GM19238 (cell line): ENCODE measurements around the gene TADA2B.
"Not testable (repeated sequence)": the region's sequence is repeated elsewhere in the genome, so short reads cannot be mapped to it uniquely, and the experiment has no call there.

Experiments used
- DNase-seq: peaks from one replicate; pipeline ENCODE4 v3.0.0; 2011; ENCODE audit warnings: low spot score; ENCODE audit not compliant: insufficient read length

Gene TADA2B

DNA sequence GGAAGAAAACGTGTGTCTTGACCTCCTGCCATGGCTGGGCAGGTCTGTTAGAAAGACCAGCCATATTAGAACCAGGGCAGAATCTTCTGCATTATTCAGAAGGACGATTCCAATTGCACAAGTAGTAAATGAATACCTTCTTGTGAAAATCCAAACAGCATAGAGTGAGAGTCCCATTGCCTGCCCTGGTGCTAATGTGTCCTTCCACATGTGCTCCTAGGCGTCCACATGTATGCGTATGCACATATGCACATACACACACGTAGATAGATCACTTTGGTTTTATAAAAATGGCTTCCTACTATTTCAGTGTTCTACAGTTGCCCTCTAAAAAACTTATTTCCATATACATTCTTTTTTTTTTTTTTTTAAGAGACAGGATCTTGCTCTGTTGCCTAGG lies 34.9 kb downstream of the TADA2B start:
- DNase-seq = no peak

- DNase-seq = not testable (repeated sequence)
These were observed 36.3 kb downstream of the TADA2B start for GRCh38 chr4:7079483-7079882.

- not testable (repeated sequence) for DNase-seq
These were observed 36.7 kb downstream of the TADA2B start for GRCh38 chr4:7079909-7080308.

DNA sequence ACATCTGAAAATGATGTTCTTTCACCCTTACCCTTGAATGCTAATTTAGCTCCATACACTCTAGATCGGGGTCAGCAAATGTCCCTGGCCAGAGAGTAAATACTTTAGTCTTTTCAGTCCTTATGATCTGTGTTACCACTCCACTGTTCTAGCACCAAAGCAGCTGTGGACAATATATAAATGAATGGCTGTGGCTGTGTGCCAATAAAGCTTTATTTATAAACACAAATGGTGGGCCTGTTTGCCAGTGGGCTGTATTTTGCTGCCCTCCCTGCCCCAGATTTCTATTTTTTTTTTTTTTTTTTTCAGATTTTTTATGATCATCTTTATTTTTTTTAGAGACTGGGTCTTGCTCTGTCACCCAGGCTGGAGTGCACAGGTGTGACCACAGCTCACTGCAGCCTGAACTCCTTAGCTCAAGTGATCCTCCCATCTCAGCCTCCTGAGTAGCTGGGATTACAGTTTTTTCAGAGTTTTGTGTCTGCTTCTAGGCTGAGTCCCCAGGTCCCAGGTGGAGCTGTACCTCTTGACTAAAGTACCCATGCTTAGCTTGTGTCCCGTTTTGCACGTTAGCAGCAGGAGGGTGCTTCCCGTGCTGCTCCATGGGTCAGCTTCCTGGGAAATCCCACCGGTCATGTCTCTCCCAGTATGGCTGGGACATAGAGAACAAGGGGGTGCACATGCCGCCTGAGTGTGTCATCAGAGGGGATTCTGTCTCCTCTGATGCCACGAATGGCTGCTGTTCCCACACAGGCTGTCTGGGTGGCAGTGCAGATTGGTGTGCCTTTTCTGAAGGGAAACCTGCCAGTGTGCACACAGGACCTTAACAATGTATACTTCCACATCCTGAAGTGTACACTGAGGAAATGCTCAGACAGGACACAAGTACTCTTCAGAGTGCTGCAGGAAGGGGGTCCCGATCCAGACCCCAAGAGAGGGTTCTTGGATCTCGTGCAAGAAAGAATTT lies 40.7 kb downstream of the TADA2B start:
- no peak for DNase-seq

GRCh38 chr4:7084564-7084961 lies 41.4 kb downstream of the TADA2B start:
- DNase-seq = not testable (repeated sequence)

GRCh38 chr4:7086384-7086783 lies 43.2 kb downstream of the TADA2B start:
- DNase-seq = no peak

- no peak for DNase-seq
These were observed 43.9 kb downstream of the TADA2B start for GRCh38 chr4:7087036-7087435.

GRCh38 chr4:7089213-7089986 lies 46.2 kb downstream of the TADA2B start:
- DNase-seq = no peak

- DNase-seq = no peak
These were observed 48.9 kb downstream of the TADA2B start for GRCh38 chr4:7092026-7092425.

DNA sequence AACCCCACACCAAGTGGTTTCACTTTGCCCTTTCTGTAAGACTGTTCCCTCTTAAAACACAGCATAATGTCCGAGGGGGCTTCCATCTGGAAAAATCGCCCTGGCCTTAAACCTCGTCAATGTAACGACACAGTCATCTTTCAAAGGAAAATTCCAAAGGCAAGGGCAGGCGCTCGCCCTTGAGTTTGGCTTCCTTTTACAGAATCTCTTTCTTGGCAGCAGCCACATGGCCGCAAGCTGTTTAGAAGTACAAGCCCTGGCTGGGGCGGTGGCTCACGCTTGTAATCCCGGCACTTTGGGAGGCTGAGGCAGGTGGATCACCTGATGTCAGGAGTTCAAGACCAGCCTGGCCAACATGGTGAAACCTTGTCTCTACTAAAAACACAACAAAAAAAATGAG lies 51.7 kb downstream of the TADA2B start:
- DNase-seq = no peak

GRCh38 chr4:7095611-7096155 lies 52.5 kb downstream of the TADA2B start:
- no peak for DNase-seq

GRCh38 chr4:7096236-7096635 lies 53.1 kb downstream of the TADA2B start:
- no peak for DNase-seq

DNA sequence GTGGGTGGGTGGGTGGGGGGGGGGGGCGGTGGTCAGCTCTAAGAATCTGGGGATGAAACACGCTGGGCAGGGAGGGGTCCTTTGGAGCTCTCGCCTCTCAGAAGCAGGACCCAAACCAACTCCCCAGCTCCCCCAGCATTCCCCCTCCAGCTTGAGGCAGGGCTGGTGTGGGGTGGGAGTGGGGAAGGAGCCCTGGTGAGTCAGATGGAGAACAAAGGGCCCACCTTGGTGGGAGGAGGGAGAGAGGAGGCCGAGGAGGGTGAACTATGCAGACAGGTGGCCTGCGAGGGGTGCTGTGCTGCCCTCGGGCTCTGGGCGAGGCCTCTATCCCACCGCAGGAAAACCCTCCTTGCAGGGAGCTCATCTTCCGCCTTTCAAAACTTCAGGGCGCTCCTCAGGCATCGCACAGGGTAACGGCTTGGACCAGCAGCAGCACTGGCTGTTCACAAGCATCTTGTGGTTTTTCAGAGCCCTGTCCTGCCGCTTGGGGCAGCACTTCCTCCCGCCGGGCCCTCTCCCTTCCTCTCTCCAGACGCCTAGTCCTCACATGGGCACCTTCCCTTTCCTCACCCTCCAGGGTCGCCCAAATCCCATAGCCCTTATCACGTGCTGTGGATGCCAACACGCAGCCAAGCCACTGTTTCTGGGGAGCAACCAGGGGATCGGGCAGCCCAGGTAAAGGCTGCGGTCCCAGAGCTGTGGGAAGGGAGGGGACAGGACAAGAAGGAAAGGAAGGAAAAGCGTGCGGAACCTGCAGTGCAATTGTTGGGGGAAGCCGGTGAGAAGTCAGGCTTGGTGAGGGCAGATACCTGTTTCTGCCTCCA lies 58.7 kb downstream of the TADA2B start:
- peak; percentile 66 for DNase-seq

DNA sequence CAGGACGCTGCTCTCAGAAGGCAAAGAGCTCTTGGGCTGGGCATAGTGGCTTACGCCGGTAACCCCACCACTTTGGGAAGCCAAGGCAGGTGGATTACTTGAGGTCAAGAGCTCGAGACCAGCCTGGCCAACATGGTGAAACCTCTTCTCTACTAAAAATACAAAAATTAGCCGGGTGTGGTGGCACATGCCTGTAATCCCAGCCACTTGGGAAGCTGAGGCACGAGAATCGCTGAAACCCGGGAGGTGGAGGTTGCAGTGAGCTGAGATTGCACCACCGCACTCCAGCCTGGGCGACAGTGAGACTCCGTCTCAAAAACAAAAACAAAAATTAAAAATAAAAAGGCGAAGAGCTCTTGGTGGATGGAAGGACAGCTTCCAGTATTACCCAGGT lies 59.3 kb downstream of the TADA2B start:
- DNase-seq = not testable (repeated sequence)

- peak; percentile 89 for DNase-seq
These were observed 59.9 kb downstream of the TADA2B start for GRCh38 chr4:7103031-7103606.

- no peak for DNase-seq
These were observed 60.6 kb downstream of the TADA2B start for GRCh38 chr4:7103607-7104365.

GRCh38 chr4:7104366-7105031 lies 61.3 kb downstream of the TADA2B start:
- no peak for DNase-seq

DNA sequence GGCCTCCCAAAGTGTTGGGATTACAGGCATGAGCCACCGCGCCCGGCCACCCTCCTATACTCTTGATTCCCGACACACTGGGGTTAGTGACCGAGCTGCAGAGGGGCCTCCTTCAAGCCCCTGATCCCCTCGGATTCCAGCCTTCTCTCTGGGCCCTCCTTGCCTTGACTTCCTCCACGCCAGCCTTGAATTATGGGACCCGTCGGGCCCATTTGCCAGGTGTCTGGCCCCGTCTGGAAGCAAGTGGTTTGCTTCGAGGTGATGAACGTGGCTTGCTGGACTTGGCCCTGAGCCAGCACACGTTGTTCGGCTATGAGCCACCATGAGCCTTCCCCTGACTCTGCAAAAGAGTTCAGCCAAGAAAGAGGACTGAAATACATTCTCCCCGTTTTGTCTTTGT lies 62.1 kb downstream of the TADA2B start:
- no peak for DNase-seq

DNA sequence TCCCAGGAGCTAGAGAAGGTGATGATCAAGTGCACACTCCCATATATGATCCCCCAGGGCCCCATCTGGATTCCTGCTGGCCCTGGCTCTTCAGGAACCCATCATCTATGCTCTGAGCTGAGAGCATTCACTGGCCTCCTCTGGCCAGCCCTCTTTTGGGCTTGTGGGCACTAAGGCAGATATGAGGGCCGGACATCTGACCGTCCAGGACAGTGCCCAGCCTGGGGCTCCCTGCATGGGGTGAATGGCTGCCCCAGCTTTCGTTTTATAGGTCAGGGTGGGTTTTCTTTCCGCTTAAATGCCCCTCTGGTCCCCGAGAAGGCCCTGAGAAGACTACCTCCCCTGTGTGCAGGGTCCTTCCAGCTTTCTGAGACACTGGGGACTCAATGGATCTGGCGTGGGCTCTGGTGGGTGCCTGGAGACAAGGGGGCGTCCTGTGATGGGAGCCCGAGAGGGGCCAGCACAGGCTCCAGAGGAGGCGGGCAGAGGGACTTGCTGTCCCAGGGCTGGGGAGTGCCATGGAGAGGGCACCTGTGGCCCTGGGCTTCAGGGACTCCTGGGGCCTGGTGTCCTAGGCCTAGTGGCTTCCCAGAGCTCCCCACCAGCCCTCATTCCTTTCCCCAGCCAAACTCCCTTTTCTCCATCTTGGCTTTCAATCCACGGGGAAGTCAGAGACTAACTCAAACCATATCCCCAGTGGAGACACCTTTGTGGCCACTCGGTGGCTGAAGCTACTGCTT lies 64.2 kb downstream of the TADA2B start:
- no peak for DNase-seq
